Fibroblast of the aortic adventitia (primary cell): ENCODE data around the gene ATXN8OS. TPM values are rescaled to one million over a fixed set of nuclear protein-coding genes. Genes with fewer than 3 reads are reported as not detected.
"Not testable (repeated sequence)": the region's sequence is repeated elsewhere in the genome, so short reads cannot be mapped to it uniquely, and the experiment has no call there.

Source experiments
- DNase-seq: peaks from one replicate; pipeline ENCODE4 v3.0.0-alpha.2; 2010; ENCODE audit warnings: low read depth
- H3K4me3 ChIP-seq: 2 replicates; pipeline ENCODE4 v1.5.1; 2011; ENCODE audit warnings: low read depth, mild to moderate bottlenecking, control low read depth, low read length, moderate library complexity
- total RNA-seq: library from RNA; depleted of rRNA; stranded (reverse); fragments of >200 nt; gene quantifications from 2 replicates; pipeline ENCODE4 v1.2.3, GENCODE V29; 2012; ENCODE audit warnings: low replicate concordance
- TF ChIP-seq, protein P1 (sequence below): IDR thresholded peaks from 2 replicates; pipeline ENCODE4 v1.5.1; 2011; ENCODE audit warnings: mild to moderate bottlenecking, low read length, control low read depth, inconsistent platforms; ENCODE audit not compliant: insufficient read depth

ATXN8OS gene
- total RNA-seq, 1 donor = not detected

DNA sequence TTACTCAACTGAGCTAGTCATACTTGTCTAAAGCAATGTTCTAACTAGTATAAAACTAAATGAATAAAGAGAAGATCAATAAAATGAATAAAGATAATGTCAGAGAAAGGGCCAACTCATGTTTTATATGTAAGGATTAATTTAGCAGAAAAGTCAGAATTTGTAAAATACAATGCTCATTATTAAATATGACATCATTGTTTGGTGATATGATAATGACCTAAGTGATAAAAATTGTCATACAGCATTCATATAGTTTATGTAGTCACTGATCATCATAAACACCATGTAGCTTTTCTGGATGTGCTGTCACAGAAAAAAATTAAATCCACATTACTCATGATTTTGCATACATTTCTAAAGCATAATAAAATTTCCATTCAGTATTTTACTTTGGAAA is 3.1 kb upstream of the ATXN8OS start:
- no peak for DNase-seq
- TF ChIP-seq, protein P1, sequence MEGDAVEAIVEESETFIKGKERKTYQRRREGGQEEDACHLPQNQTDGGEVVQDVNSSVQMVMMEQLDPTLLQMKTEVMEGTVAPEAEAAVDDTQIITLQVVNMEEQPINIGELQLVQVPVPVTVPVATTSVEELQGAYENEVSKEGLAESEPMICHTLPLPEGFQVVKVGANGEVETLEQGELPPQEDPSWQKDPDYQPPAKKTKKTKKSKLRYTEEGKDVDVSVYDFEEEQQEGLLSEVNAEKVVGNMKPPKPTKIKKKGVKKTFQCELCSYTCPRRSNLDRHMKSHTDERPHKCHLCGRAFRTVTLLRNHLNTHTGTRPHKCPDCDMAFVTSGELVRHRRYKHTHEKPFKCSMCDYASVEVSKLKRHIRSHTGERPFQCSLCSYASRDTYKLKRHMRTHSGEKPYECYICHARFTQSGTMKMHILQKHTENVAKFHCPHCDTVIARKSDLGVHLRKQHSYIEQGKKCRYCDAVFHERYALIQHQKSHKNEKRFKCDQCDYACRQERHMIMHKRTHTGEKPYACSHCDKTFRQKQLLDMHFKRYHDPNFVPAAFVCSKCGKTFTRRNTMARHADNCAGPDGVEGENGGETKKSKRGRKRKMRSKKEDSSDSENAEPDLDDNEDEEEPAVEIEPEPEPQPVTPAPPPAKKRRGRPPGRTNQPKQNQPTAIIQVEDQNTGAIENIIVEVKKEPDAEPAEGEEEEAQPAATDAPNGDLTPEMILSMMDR = no peak
- no peak overlapping the region for H3K4me3 ChIP-seq

DNA sequence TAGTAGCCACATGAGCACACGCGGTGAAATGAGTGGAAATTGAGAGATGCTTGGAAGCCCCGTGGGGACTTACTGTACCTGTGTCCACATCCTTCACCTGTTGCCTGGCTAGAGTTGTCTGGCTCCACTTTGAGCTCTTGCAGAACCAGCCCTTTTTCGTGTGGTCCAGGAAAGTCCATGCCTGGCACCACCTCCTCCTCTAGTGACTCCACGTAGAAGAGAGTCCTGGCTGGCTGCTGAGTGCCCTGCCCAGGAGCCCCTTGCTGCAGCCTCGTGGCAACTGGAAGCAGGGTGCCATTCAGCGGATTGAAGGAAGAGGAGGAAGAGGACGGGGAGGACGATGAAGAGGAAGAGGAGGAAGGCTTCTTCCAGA is 515 bp upstream of the ATXN8OS start:
- no peak overlapping the region for H3K4me3 ChIP-seq
- TF ChIP-seq, protein P1 = no peak
- no peak for DNase-seq

DNA sequence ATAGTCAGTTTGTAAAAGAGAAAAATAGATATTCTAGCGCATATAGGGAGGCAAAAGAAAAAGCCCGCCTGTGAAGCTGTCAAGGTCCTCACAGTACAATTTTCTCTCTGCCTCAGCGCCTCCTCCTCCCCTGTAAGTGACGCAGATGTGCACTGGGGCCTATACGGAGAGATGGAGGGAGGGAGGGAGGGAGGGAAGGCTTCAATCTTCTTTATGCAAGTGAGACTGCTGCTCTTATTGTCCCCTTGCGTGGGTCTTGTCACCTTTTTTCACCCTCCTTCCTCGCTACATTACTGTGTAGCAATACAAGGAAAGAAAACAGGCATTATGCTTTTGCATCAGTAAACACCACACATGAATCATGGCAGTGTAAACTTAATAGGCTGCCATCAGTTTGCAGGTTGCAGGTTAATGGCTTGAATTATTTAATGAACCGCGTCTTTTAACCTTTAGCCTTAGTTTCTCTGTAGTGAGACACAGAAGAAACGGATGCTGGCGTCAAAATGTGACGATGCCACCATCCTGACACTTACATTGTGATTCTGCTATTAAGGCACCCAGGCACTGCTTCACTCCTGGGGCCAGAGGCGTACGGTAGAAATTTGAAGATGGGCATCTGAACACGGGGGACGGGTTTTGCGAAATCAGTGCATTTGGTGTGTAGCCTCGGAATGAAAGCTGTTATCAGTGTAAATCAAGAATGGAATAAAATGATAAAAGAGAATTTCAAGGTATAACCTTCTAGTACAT is 905 bp downstream of the ATXN8OS start, which contains the start of gene KLHL1:
Gene KLHL1 (minus strand): TSS at position 97 of the 750 bp plus-strand sequence. CDS start 753 bp downstream, outside the sequence.
- TF ChIP-seq, protein P1 = no peak
- H3K4me3 ChIP-seq = no peak within 1 kb of the TSS
- no peak for DNase-seq

GRCh38 chr13:70117338-70117905 is 9.8 kb downstream of the ATXN8OS start:
- no peak for DNase-seq
- TF ChIP-seq, protein P1 = no peak
- no peak overlapping the region for H3K4me3 ChIP-seq

- TF ChIP-seq, protein P1 = no peak
- H3K4me3 ChIP-seq = no peak overlapping the region
- DNase-seq = no peak
Measured at GRCh38 chr13:70125693-70126092, 18.1 kb downstream of the ATXN8OS start.

GRCh38 chr13:70128098-70128497 is 20.5 kb downstream of the ATXN8OS start:
- TF ChIP-seq, protein P1 = no peak
- no peak for DNase-seq
- no peak overlapping the region for H3K4me3 ChIP-seq

DNA sequence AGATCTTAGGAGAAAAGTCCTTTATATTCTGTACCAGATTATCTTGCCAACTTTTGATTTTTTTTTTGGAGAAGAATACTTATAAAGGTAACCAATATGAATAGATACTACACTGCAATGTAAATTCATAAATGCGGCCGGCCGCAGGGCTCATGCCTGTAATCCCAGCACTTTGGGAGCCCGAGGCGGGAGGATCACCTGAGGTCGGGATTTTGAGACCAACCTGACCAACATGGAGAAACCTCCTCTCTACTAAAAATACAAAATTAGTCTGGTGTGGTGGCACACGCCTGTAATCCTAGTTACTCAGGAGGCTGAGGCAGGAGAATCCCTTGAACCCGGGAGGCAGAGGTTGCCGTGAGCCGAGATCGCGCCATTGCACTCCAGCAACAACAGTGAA is 35.0 kb downstream of the ATXN8OS start:
- DNase-seq, H3K4me3 ChIP-seq: not testable (repeated sequence)
